ENCODE data around the gene GNLY.
A peak's percentile ranks its signal among the peaks of the same experiment; 100 is the strongest.
"Not testable (repeated sequence)": the region's sequence is repeated elsewhere in the genome, so short reads cannot be mapped to it uniquely, and the experiment has no call there.

Gene GNLY

GRCh38 chr2:85665264-85665937, 28.8 kb upstream of the GNLY start:
- DNase-seq, result no peak

GRCh38 chr2:85666016-85666415, 28.1 kb upstream of the GNLY start:
- DNase-seq, result no peak

- no peak for DNase-seq
These were observed 27.5 kb upstream of the GNLY start for GRCh38 chr2:85666435-85667316.

- DNase-seq, result no peak
These were observed 26.6 kb upstream of the GNLY start for GRCh38 chr2:85667561-85668008.

GRCh38 chr2:85668009-85668856, 25.9 kb upstream of the GNLY start, which contains the start of gene SFTPB:
Gene SFTPB, minus strand, starts transcription at chr2:85668199. Its CDS starts 16 bp downstream, at chr2:85668183.
- DNase-seq, result no peak

GRCh38 chr2:85668857-85669142, 25.4 kb upstream of the GNLY start:
- DNase-seq, result no peak

GRCh38 chr2:85669549-85669948, 24.6 kb upstream of the GNLY start:
- no peak for DNase-seq

- not testable (repeated sequence) for DNase-seq
These were observed 23.7 kb upstream of the GNLY start for GRCh38 chr2:85670416-85670815.

- DNase-seq, result no peak
These were observed 21.7 kb upstream of the GNLY start for GRCh38 chr2:85672456-85672855.

GRCh38 chr2:85673716-85674375, 20.3 kb upstream of the GNLY start:
- no peak for DNase-seq

GRCh38 chr2:85674417-85674816, 19.7 kb upstream of the GNLY start:
- no peak for DNase-seq

GRCh38 chr2:85675427-85675826, 18.7 kb upstream of the GNLY start:
- no peak for DNase-seq

GRCh38 chr2:85675866-85676548, 18.2 kb upstream of the GNLY start:
- no peak for DNase-seq

GRCh38 chr2:85678377-85678776, 15.8 kb upstream of the GNLY start:
- no peak for DNase-seq

GRCh38 chr2:85678794-85679672, 15.1 kb upstream of the GNLY start:
- DNase-seq, result peak; percentile 71

GRCh38 chr2:85680707-85681371, 13.3 kb upstream of the GNLY start:
- no peak for DNase-seq

- no peak for DNase-seq
These were observed 12.8 kb upstream of the GNLY start for GRCh38 chr2:85681372-85681763.

- DNase-seq, result no peak
These were observed 12.4 kb upstream of the GNLY start for GRCh38 chr2:85681776-85682175.

- DNase-seq, result no peak
These were observed 11.8 kb upstream of the GNLY start for GRCh38 chr2:85682378-85682777.

- DNase-seq, result no peak
These were observed 9.8 kb upstream of the GNLY start for GRCh38 chr2:85684380-85684779.

- no peak for DNase-seq
These were observed 9.4 kb upstream of the GNLY start for GRCh38 chr2:85684806-85685205.
